Upper lobe of left lung (tissue), 6 donors: ENCODE data around the gene MECP2. TPM values are rescaled to one million over a fixed set of nuclear protein-coding genes. Genes with fewer than 3 reads are reported as not detected.

ENCODE experiments used
- ATAC-seq, 2 donors: fragments of 200-7000 bp; cut with Tn5 transposase; one replicate each; pipeline ENCODE4 v1.9.1; 2022; ENCODE audit warnings: mild to moderate bottlenecking in 2 of 2, moderate library complexity in 2 of 2; ENCODE audit not compliant: low FRiP score in 2 of 2
- DNase-seq, 2 donors: peaks; one replicate each; pipeline ENCODE4 v3.0.0-alpha.2; 2019 to 2020
- H3K27ac ChIP-seq, 4 donors: fragments of 200-600 bp; sonication (generic); one replicate each; pipeline ENCODE4 v1.5.1; 2016 to 2019
- H3K27me3 ChIP-seq, 4 donors: fragments of 200-600 bp; sonication (generic); one replicate each; pipeline ENCODE4 v1.5.1; 2017 to 2019
- H3K36me3 ChIP-seq, 4 donors: fragments of 200-600 bp; sonication (generic); one replicate each; pipeline ENCODE4 v1.5.1; 2016 to 2019
- H3K4me1 ChIP-seq, 4 donors: fragments of 200-600 bp; sonication (generic); one replicate each; pipeline ENCODE4 v1.5.1; 2018 to 2019
- H3K4me3 ChIP-seq, 4 donors: fragments of 200-600 bp; sonication (generic); one replicate each; pipeline ENCODE4 v1.5.1; 2017 to 2019; ENCODE audit warnings: mild to moderate bottlenecking in 2 of 4, moderate library complexity in 1 of 4
- H3K9me3 ChIP-seq, 4 donors: fragments of 200-600 bp; sonication (generic); one replicate each; pipeline ENCODE4 v1.5.1; 2018 to 2019
- EP300 ChIP-seq, 4 donors: sonication (generic); formaldehyde crosslinking; IDR thresholded peaks; one replicate each; pipeline ENCODE4 v1.5.1; 2017; ENCODE audit warnings: antibody characterized with exemption in 4 of 4, control low read depth in 2 of 4
- POLR2A ChIP-seq, 4 donors: fragments of 450-650 bp; IDR thresholded peaks; one replicate each; pipeline ENCODE4 v1.5.1; 2016 to 2017; ENCODE audit warnings: antibody characterized with exemption in 4 of 4, mild to moderate bottlenecking in 2 of 4
- POLR2AphosphoS5 ChIP-seq, 2 donors: sonication (generic); formaldehyde crosslinking; IDR thresholded peaks; one replicate each; pipeline ENCODE4 v1.5.1; 2017; ENCODE audit warnings: antibody characterized with exemption in 2 of 2
- WGBS, 2 donors: methylation state at CpG; one replicate each; pipeline ENCODE4 v1.1.5; 2017 to 2018; 5-methylcytosine and 5-hydroxymethylcytosine counted together
- total RNA-seq, 6 donors: library from RNA; depleted of rRNA in 4 of 6; stranded (reverse); fragments of >200 nt in 4 of 6; gene quantifications; one replicate each; pipeline versions ENCODE4 v1.1.0 to v1.2.1, GENCODE V29; 2016 to 2021
- TF ChIP-seq, protein P1 (sequence below), 6 experiments: fragments of 450-650 bp in 4 of 6; fragments of 200-600 bp in 2 of 6; sonication (generic) in 2 of 6; IDR thresholded peaks; one replicate each; pipeline ENCODE4 v1.5.1; 2016 to 2019; ENCODE audit warnings: antibody characterized with exemption in 6 of 6
- donor health status: DM: no; HTN: no; CAD: no; lungs with moderate emphysema.
- donor health status: DM: no; HTN: yes; CAD: no; lungs with severe emphysema.

The MECP2 gene
- total RNA-seq, 6 donors from 2014 or later, result 43.3 to 110 (median 59.3) TPM

DNA sequence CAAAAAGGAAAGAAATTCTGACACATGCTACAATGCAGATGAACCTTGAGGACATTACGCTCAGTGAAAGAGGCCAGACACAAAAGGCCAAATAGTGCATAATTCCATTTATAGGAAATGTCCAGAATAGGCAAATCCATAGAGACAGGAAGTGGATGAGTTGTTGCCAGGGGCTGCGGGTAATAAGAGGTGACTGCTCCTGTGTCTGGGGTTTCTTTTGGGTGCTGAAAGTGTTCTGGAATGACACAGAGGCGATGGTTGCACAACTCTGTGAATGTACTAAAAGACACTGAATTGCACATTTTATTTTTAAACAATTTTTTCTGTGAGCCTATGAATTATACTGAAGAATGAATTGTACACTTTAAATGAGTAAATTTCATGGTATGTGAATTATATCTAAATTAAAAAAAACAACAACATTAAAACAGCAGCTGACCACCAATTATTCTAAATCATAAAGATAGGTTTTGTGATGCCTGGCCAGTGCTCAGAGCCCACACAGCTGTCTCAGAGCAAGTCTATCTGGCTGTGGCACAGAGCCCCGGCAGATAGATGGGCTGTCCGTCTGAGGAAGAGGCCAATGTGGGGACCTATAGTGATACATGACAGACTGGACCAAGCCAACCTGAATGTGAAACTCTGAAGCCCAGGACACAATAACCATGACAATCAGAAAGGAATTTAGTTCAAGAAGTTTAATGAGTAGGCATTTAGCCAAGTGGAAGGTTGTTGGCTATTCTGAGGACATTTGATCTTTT is 54.3 kb downstream of the MECP2 start:
- no peak for DNase-seq
- H3K4me3 ChIP-seq, result no peak overlapping the region
- whole genome bisulfite sequencing, 2 donors, result 60 to 73% methylated on average over 5 of the region's 5 CpGs
- ATAC-seq, result peak in 1 of 2 donors; percentile 56
- H3K27ac ChIP-seq, result peak overlapping the region in 2 of 4 donors; percentile 43 to 60
- TF ChIP-seq POLR2A (IDR thresholded peaks at IDR 0.05), result no peak
- TF ChIP-seq, protein P1, sequence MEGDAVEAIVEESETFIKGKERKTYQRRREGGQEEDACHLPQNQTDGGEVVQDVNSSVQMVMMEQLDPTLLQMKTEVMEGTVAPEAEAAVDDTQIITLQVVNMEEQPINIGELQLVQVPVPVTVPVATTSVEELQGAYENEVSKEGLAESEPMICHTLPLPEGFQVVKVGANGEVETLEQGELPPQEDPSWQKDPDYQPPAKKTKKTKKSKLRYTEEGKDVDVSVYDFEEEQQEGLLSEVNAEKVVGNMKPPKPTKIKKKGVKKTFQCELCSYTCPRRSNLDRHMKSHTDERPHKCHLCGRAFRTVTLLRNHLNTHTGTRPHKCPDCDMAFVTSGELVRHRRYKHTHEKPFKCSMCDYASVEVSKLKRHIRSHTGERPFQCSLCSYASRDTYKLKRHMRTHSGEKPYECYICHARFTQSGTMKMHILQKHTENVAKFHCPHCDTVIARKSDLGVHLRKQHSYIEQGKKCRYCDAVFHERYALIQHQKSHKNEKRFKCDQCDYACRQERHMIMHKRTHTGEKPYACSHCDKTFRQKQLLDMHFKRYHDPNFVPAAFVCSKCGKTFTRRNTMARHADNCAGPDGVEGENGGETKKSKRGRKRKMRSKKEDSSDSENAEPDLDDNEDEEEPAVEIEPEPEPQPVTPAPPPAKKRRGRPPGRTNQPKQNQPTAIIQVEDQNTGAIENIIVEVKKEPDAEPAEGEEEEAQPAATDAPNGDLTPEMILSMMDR (IDR thresholded peaks at IDR 0.05), result no peak
- TF ChIP-seq POLR2AphosphoS5 (IDR thresholded peaks at IDR 0.05), result no peak
- TF ChIP-seq EP300 (IDR thresholded peaks at IDR 0.05), result no peak
- no peaks in the 10 kb centered on the region for H3K9me3 ChIP-seq
- no peaks in the 10 kb centered on the region for H3K36me3 ChIP-seq
- H3K4me1 ChIP-seq, result peaks cover 5 to 47% (median 35%) of the 10 kb centered on the region in 4 donors
- H3K27me3 ChIP-seq, result peaks cover 0 to 3% (median 0%) of the 10 kb centered on the region in 4 donors

DNA sequence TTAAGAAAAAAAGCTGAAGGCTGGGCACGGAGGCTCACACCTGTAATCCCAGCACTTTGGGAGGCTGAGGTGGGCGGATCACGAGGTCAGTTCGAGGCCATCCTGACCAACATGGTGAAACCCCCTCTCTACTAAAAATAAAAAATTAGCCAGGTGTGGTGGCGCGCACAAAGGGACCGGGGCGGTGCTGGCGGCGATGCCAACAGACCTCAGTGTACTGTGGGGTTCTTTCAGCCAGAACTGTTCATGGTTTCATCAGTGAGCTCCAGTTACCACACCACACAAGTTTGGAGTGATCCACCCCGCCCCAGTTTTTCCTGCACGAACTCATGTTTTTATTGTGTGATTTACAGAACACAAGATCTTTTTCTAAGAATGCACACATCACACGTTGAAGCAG is 56.7 kb downstream of the MECP2 start:
- 70 to 75% methylated on average over 11 to 13 of the region's 13 CpGs for WGBS, 2 donors
- H3K9me3 ChIP-seq, result no peaks in the 10 kb centered on the region
- DNase-seq (no peak), ATAC-seq (peak in 1 of 2 donors; percentile 34)
- H3K27me3 ChIP-seq, result peaks cover 0 to 3% (median 0%) of the 10 kb centered on the region in 4 donors
- H3K4me1 ChIP-seq, result peaks cover 5 to 35% (median 26%) of the 10 kb centered on the region in 4 donors
- H3K27ac ChIP-seq, result peak overlapping the region in 3 of 4 donors; percentile 2 to 44 (median 43)
- no peak overlapping the region for H3K4me3 ChIP-seq
- H3K36me3 ChIP-seq, result no peaks in the 10 kb centered on the region
- TF ChIP-seq POLR2A (IDR thresholded peaks at IDR 0.05) (no peak), EP300 (IDR thresholded peaks at IDR 0.05) (no peak), POLR2AphosphoS5 (IDR thresholded peaks at IDR 0.05) (no peak)
- TF ChIP-seq, protein P1 (IDR thresholded peaks at IDR 0.05), result no peak

DNA sequence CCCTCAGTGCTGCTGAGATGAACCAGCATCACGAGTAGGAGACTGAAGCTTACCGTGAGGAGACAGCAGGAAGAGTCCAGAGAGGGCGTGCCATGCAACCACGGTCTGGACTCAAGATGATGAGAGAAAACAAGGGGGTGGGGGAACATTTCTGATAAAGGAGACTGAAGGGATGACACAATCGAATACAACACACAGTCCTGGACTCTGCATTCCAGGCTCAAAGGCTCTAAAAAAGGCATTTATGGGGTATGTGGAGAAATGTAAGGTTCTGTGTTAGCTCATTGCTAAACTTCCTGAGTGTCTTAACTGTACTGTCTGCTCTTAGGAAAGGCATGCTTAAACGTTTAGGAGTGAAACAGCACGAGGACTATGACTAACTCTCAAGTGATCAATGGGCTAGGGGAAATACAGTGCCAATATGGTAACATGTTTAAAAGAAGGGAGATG is 57.2 kb downstream of the MECP2 start:
- H3K9me3 ChIP-seq, result no peaks in the 10 kb centered on the region
- WGBS, 2 donors, result 32 to 57% methylated on average over 7 of the region's 7 CpGs
- ATAC-seq (peak; percentile 49 to 81), DNase-seq (no peak)
- peaks cover 5 to 35% (median 25%) of the 10 kb centered on the region in 4 donors for H3K4me1 ChIP-seq
- no peaks in the 10 kb centered on the region for H3K36me3 ChIP-seq
- peak overlapping the region; percentile 2 to 49 (median 48) for H3K27ac ChIP-seq
- no peak overlapping the region for H3K4me3 ChIP-seq
- H3K27me3 ChIP-seq, result peaks cover 0 to 3% (median 0%) of the 10 kb centered on the region in 4 donors
- TF ChIP-seq POLR2A (IDR thresholded peaks at IDR 0.05) (no peak), EP300 (IDR thresholded peaks at IDR 0.05) (peak in 1 of 4 donors; percentile 76)

DNA sequence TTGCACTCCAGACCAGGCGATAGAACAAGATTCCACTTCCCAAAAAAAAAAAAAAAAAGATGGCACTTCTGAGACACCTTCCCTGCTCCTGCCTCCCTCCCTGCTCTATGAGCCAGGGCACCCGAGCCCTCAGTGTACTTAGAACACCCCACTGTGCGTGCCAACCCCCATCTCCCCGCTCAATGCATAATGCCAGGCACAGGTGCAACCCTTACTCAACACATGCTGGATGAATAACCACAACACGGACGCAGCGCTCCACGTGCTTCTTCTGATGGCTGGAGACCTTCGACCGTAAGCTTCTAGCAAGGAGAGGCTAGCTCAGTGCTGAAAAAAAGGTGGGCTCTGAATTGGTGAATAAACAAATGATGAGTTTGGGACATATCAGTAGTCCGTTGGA is 57.9 kb downstream of the MECP2 start:
- ATAC-seq, result no peak
- Histone ChIP-seq H3K36me3 (no peaks in the 10 kb centered on the region), H3K4me3 (no peak overlapping the region), H3K4me1 (peaks cover 5 to 35% (median 25%) of the 10 kb centered on the region in 4 donors), H3K9me3 (no peaks in the 10 kb centered on the region), H3K27me3 (peaks cover 0 to 3% (median 0%) of the 10 kb centered on the region in 4 donors), H3K27ac (peak overlapping the region in 3 of 4 donors; percentile 48 to 49 (median 49))
- 86 to 92% methylated on average over 9 to 11 of the region's 11 CpGs for WGBS, 2 donors
- DNase-seq, result no peak
- TF ChIP-seq, protein P1 (IDR thresholded peaks at IDR 0.05), result no peak
- TF ChIP-seq POLR2AphosphoS5 (IDR thresholded peaks at IDR 0.05) (no peak), POLR2A (IDR thresholded peaks at IDR 0.05) (no peak), EP300 (IDR thresholded peaks at IDR 0.05) (no peak)

DNA sequence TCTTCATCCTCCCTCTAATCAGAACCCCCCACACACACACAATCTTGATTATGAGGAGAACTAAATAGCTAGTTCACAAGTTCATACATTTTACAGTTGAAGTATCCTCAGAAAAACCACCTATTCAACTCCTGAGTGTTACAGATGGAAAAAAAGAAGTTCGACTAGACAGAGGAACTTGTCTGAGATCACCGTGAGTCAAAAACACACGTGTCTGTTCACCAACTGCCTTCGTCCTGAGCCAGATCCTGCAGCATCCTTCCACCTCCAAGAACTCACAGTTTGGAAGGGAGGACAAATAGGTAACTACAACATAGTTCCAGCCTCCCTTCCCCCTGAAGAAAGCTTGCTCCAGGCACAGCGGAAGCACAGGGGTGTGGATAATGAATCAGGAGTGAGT is 58.9 kb downstream of the MECP2 start:
- ATAC-seq (no peak), DNase-seq (no peak)
- peaks cover 5 to 35% (median 23%) of the 10 kb centered on the region in 4 donors for H3K4me1 ChIP-seq
- no peak for TF ChIP-seq POLR2AphosphoS5 (IDR thresholded peaks at IDR 0.05)
- no peak for TF ChIP-seq POLR2A (IDR thresholded peaks at IDR 0.05)
- TF ChIP-seq EP300 (IDR thresholded peaks at IDR 0.05), result no peak
- TF ChIP-seq, protein P1 (IDR thresholded peaks at IDR 0.05), result no peak
- H3K36me3 ChIP-seq, result no peaks in the 10 kb centered on the region
- peak overlapping the region in 1 of 4 donors; percentile 49 for H3K27ac ChIP-seq
- no peaks in the 10 kb centered on the region for H3K9me3 ChIP-seq
- 55 to 65% methylated on average over 3 to 5 of the region's 5 CpGs for WGBS, 2 donors
- H3K27me3 ChIP-seq, result peaks cover 0 to 3% (median 0%) of the 10 kb centered on the region in 4 donors
- no peak overlapping the region for H3K4me3 ChIP-seq
